ENCODE measurements around the gene HNRNPK.

The HNRNPK gene

GRCh38 chr9:83992407-83992806 lies 12.4 kb upstream of the HNRNPK start:
- Histone ChIP-seq H3K27me3 (ENCODE audit: insufficient read depth, poor library complexity, severe bottlenecking) (no peaks in the 10 kb centered on the region), H3K4me3 (replicated peaks; ENCODE audit: insufficient read depth, low read length) (no peak overlapping the region), H3K27ac (replicated peaks) (no peak overlapping the region)
- TF ChIP-seq SPI1 (IDR thresholded peaks at IDR 0.05; ENCODE audit: borderline replicate concordance, low read depth) (no peak), GABPA (IDR thresholded peaks at IDR 0.05; ENCODE audit: low read depth) (no peak), POLR2AphosphoS5 (IDR thresholded peaks at IDR 0.05; ENCODE audit: low read depth) (no peak), REST (IDR thresholded peaks at IDR 0.05; ENCODE audit: insufficient replicate concordance, low read depth) (no peak)
- TF ChIP-seq, protein P1, sequence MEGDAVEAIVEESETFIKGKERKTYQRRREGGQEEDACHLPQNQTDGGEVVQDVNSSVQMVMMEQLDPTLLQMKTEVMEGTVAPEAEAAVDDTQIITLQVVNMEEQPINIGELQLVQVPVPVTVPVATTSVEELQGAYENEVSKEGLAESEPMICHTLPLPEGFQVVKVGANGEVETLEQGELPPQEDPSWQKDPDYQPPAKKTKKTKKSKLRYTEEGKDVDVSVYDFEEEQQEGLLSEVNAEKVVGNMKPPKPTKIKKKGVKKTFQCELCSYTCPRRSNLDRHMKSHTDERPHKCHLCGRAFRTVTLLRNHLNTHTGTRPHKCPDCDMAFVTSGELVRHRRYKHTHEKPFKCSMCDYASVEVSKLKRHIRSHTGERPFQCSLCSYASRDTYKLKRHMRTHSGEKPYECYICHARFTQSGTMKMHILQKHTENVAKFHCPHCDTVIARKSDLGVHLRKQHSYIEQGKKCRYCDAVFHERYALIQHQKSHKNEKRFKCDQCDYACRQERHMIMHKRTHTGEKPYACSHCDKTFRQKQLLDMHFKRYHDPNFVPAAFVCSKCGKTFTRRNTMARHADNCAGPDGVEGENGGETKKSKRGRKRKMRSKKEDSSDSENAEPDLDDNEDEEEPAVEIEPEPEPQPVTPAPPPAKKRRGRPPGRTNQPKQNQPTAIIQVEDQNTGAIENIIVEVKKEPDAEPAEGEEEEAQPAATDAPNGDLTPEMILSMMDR (IDR thresholded peaks at IDR 0.05; ENCODE audit: insufficient read depth, low read length): no peak
- DNase-seq (ENCODE audit: low read depth in 1 of 2, low spot score in 1 of 2): no peak

GRCh38 chr9:83991355-83991754 lies 11.3 kb upstream of the HNRNPK start:
- no peak for DNase-seq (ENCODE audit: low read depth in 1 of 2, low spot score in 1 of 2)
- no peak for TF ChIP-seq REST (IDR thresholded peaks at IDR 0.05; ENCODE audit: insufficient replicate concordance, low read depth)
- no peak for TF ChIP-seq POLR2AphosphoS5 (IDR thresholded peaks at IDR 0.05; ENCODE audit: low read depth)
- TF ChIP-seq, protein P1 (IDR thresholded peaks at IDR 0.05; ENCODE audit: insufficient read depth, low read length): no peak
- no peak for TF ChIP-seq SPI1 (IDR thresholded peaks at IDR 0.05; ENCODE audit: borderline replicate concordance, low read depth)
- no peak for TF ChIP-seq GABPA (IDR thresholded peaks at IDR 0.05; ENCODE audit: low read depth)
- Histone ChIP-seq H3K27ac (replicated peaks) (no peak overlapping the region), H3K4me3 (replicated peaks; ENCODE audit: insufficient read depth, low read length) (no peak overlapping the region), H3K27me3 (ENCODE audit: insufficient read depth, poor library complexity, severe bottlenecking) (no peaks in the 10 kb centered on the region)

DNA sequence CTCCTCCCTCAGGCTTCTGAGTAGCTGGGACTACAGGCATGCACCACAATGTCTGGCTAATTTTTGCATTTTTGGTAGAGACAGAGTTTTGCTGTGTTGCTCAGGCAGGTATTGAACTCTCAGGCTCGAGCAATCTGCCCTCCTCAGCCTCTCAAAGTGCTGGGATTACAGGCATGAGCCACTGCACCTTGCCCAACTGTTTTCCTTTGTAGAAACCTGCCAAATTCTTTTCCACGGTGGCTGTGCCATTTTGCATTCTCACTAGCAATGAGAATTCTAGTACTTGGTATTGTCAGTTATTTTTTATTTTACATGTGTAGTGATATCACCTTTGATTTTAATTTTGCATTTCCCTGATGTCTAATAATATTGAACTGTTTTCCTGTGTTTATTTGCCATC lies 8.4 kb upstream of the HNRNPK start:
- Histone ChIP-seq H3K4me3 (replicated peaks; ENCODE audit: insufficient read depth, low read length) (no peak overlapping the region), H3K27me3 (ENCODE audit: insufficient read depth, poor library complexity, severe bottlenecking) (no peaks in the 10 kb centered on the region), H3K27ac (replicated peaks) (no peak overlapping the region)
- DNase-seq (ENCODE audit: low read depth in 1 of 2, low spot score in 1 of 2): no peak
- TF ChIP-seq GABPA (IDR thresholded peaks at IDR 0.05; ENCODE audit: low read depth) (no peak), REST (IDR thresholded peaks at IDR 0.05; ENCODE audit: insufficient replicate concordance, low read depth) (no peak), SPI1 (IDR thresholded peaks at IDR 0.05; ENCODE audit: borderline replicate concordance, low read depth) (no peak), POLR2AphosphoS5 (IDR thresholded peaks at IDR 0.05; ENCODE audit: low read depth) (no peak)
- TF ChIP-seq, protein P1 (IDR thresholded peaks at IDR 0.05; ENCODE audit: insufficient read depth, low read length): no peak

Measured in HL-60 (cell line).